SH-SY5Y (cell line): ENCODE data around the gene PTPRT.

Experiments
- GATA2 ChIP-seq: IDR thresholded peaks from 2 replicates; pipeline ENCODE4 v1.6.1; 2011; ENCODE audit warnings: mild to moderate bottlenecking, low read depth, low read length
- GATA3 ChIP-seq: IDR thresholded peaks from 2 replicates; pipeline ENCODE4 v1.6.1; 2011; ENCODE audit warnings: low read depth, mild to moderate bottlenecking, low read length, moderate library complexity

The PTPRT gene

GRCh38 chr20:42085366-42085765 is 1104.3 kb downstream of the PTPRT start:
- no peak for TF ChIP-seq GATA2
- TF ChIP-seq GATA3 = no peak

GRCh38 chr20:42083280-42083679 is 1106.4 kb downstream of the PTPRT start:
- no peak for TF ChIP-seq GATA3
- peak; percentile 42; the same call in 1 of the 2 replicates for TF ChIP-seq GATA2

GRCh38 chr20:42082611-42083010 is 1107.1 kb downstream of the PTPRT start:
- no peak for TF ChIP-seq GATA3
- TF ChIP-seq GATA2 = peak; percentile 50

GRCh38 chr20:42080956-42081355 is 1108.8 kb downstream of the PTPRT start:
- TF ChIP-seq GATA2 = no peak
- no peak for TF ChIP-seq GATA3

GRCh38 chr20:42074944-42075343 is 1114.8 kb downstream of the PTPRT start:
- TF ChIP-seq GATA3 = no peak
- TF ChIP-seq GATA2 = no peak

GRCh38 chr20:42067596-42067995 is 1122.1 kb downstream of the PTPRT start:
- TF ChIP-seq GATA3 = no peak
- no peak for TF ChIP-seq GATA2

- TF ChIP-seq GATA2 (no peak), GATA3 (no peak)
Measured at GRCh38 chr20:42067174-42067573, 1122.5 kb downstream of the PTPRT start.

GRCh38 chr20:42063141-42063540 is 1126.6 kb downstream of the PTPRT start:
- TF ChIP-seq GATA3 (no peak), GATA2 (no peak)

- no peak for TF ChIP-seq GATA2
- no peak for TF ChIP-seq GATA3
Measured at GRCh38 chr20:42053350-42053749, 1136.4 kb downstream of the PTPRT start.

GRCh38 chr20:42051921-42052320 is 1137.8 kb downstream of the PTPRT start:
- no peak for TF ChIP-seq GATA3
- peak; percentile 45; the same call in 1 of the 2 replicates for TF ChIP-seq GATA2

- TF ChIP-seq GATA2 = no peak
- no peak for TF ChIP-seq GATA3
Measured at GRCh38 chr20:42046371-42047085, 1143.2 kb downstream of the PTPRT start.

GRCh38 chr20:42043921-42044320 is 1145.8 kb downstream of the PTPRT start:
- TF ChIP-seq GATA2 (no peak), GATA3 (no peak)

GRCh38 chr20:42041000-42041565 is 1148.6 kb downstream of the PTPRT start:
- TF ChIP-seq GATA2 (no peak), GATA3 (no peak)

- TF ChIP-seq GATA2 = no peak
- no peak for TF ChIP-seq GATA3
Measured at GRCh38 chr20:42027746-42028268, 1161.9 kb downstream of the PTPRT start.

- TF ChIP-seq GATA2 = no peak
- TF ChIP-seq GATA3 = no peak
Measured at GRCh38 chr20:42026599-42026998, 1163.1 kb downstream of the PTPRT start.
